GM23338 (cell line): Measurements from ENCODE around the gene ANO5. TPM values are rescaled to one million over a fixed set of nuclear protein-coding genes. Genes with fewer than 3 reads are reported as not detected.

Source experiments
- CREB1 ChIP-seq: fragments of 250-450 bp; sonication (Bioruptor Pico); IDR thresholded peaks from 2 replicates; pipeline ENCODE4 v1.5.0; 2020; ENCODE audit warnings: low read depth, mild to moderate bottlenecking, moderate library complexity
- CTCF ChIP-seq, 2 experiments: fragments of 200-600 bp in 1 of 2; sonication (generic) in 1 of 2; conservative IDR thresholded peaks; 2 replicates each; pipeline versions ENCODE4 v1.5.1 to v1.6.1; 2016 to 2017; ENCODE audit warnings: antibody characterized with exemption in 2 of 2, low read depth in 2 of 2, mild to moderate bottlenecking in 2 of 2, moderate library complexity in 1 of 2
- ETS1 ChIP-seq: IDR thresholded peaks from 2 replicates; pipeline ENCODE4 v1.6.1; 2016; ENCODE audit warnings: antibody characterized with exemption
- JUNB ChIP-seq: IDR thresholded peaks from one replicate; pipeline ENCODE4 v1.6.1; 2016; ENCODE audit warnings: antibody characterized with exemption; ENCODE audit not compliant: unreplicated experiment
- NANOG ChIP-seq: IDR thresholded peaks from 2 replicates; pipeline ENCODE4 v1.6.1; 2016; ENCODE audit warnings: antibody characterized with exemption, borderline replicate concordance
- POLR2AphosphoS5 ChIP-seq: IDR thresholded peaks from 2 replicates; pipeline ENCODE4 v1.6.1; 2016; ENCODE audit warnings: antibody characterized with exemption, low read depth
- REST ChIP-seq: IDR thresholded peaks from one replicate; pipeline ENCODE4 v1.6.1; 2018; ENCODE audit warnings: antibody characterized with exemption; ENCODE audit not compliant: unreplicated experiment
- STAT1 ChIP-seq: IDR thresholded peaks from one replicate; pipeline ENCODE4 v1.6.1; 2016; ENCODE audit warnings: antibody characterized with exemption; ENCODE audit not compliant: unreplicated experiment
- ZNF114 ChIP-seq: fragments of 250-450 bp; sonication (Bioruptor Pico); IDR thresholded peaks from 2 replicates; pipeline ENCODE4 v1.5.0; 2020; ENCODE audit warnings: mild to moderate bottlenecking, moderate library complexity
- ZNF331 ChIP-seq: fragments of 250-450 bp; sonication (Bioruptor Pico); IDR thresholded peaks from 2 replicates; pipeline ENCODE4 v1.5.0; 2020; ENCODE audit warnings: low read depth, mild to moderate bottlenecking, moderate library complexity
- polyA plus RNA-seq: library from polyadenylated mRNA; unstranded; fragments of >200 nt; fragmentation: Nextera tagmentation; extraction: Ambion mirVana; gene quantifications from 2 replicates; pipeline ENCODE4 v1.2.1, GENCODE V29; 2016
- total RNA-seq: library from RNA; depleted of rRNA; stranded (reverse); fragments of >200 nt; shearing (Covaris generic); gene quantifications from 2 replicates; pipeline ENCODE4 v1.2.3, GENCODE V29; 2014
- TF ChIP-seq, protein P1 (sequence below): fragments of 250-450 bp; sonication (Bioruptor Pico); IDR thresholded peaks from 2 replicates; pipeline ENCODE4 v1.5.0; 2020; ENCODE audit warnings: mild to moderate bottlenecking, moderate library complexity

Gene ANO5
- total and polyA plus RNA-seq, 2 experiments from 2014 or later: 1.8 to 8.3 TPM

DNA sequence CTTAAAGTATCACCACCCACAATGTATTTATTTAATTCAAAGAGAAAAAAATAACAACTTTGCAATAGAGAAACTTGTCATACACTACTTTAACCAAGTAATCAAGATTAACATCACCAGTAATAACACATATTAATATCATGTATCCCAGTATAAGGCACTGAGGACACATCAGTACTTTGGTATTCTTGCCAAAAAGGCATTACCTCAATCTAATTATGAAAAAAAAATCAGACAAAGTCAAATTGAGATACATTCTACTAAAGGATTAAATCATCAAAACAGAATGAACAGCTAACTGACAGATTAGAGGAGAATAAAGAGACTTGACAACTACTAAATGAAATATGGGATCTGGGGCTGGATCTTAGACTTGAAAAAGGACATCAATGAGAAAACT lies 109.5 kb downstream of the ANO5 start (continued):
- TF ChIP-seq, protein P1, sequence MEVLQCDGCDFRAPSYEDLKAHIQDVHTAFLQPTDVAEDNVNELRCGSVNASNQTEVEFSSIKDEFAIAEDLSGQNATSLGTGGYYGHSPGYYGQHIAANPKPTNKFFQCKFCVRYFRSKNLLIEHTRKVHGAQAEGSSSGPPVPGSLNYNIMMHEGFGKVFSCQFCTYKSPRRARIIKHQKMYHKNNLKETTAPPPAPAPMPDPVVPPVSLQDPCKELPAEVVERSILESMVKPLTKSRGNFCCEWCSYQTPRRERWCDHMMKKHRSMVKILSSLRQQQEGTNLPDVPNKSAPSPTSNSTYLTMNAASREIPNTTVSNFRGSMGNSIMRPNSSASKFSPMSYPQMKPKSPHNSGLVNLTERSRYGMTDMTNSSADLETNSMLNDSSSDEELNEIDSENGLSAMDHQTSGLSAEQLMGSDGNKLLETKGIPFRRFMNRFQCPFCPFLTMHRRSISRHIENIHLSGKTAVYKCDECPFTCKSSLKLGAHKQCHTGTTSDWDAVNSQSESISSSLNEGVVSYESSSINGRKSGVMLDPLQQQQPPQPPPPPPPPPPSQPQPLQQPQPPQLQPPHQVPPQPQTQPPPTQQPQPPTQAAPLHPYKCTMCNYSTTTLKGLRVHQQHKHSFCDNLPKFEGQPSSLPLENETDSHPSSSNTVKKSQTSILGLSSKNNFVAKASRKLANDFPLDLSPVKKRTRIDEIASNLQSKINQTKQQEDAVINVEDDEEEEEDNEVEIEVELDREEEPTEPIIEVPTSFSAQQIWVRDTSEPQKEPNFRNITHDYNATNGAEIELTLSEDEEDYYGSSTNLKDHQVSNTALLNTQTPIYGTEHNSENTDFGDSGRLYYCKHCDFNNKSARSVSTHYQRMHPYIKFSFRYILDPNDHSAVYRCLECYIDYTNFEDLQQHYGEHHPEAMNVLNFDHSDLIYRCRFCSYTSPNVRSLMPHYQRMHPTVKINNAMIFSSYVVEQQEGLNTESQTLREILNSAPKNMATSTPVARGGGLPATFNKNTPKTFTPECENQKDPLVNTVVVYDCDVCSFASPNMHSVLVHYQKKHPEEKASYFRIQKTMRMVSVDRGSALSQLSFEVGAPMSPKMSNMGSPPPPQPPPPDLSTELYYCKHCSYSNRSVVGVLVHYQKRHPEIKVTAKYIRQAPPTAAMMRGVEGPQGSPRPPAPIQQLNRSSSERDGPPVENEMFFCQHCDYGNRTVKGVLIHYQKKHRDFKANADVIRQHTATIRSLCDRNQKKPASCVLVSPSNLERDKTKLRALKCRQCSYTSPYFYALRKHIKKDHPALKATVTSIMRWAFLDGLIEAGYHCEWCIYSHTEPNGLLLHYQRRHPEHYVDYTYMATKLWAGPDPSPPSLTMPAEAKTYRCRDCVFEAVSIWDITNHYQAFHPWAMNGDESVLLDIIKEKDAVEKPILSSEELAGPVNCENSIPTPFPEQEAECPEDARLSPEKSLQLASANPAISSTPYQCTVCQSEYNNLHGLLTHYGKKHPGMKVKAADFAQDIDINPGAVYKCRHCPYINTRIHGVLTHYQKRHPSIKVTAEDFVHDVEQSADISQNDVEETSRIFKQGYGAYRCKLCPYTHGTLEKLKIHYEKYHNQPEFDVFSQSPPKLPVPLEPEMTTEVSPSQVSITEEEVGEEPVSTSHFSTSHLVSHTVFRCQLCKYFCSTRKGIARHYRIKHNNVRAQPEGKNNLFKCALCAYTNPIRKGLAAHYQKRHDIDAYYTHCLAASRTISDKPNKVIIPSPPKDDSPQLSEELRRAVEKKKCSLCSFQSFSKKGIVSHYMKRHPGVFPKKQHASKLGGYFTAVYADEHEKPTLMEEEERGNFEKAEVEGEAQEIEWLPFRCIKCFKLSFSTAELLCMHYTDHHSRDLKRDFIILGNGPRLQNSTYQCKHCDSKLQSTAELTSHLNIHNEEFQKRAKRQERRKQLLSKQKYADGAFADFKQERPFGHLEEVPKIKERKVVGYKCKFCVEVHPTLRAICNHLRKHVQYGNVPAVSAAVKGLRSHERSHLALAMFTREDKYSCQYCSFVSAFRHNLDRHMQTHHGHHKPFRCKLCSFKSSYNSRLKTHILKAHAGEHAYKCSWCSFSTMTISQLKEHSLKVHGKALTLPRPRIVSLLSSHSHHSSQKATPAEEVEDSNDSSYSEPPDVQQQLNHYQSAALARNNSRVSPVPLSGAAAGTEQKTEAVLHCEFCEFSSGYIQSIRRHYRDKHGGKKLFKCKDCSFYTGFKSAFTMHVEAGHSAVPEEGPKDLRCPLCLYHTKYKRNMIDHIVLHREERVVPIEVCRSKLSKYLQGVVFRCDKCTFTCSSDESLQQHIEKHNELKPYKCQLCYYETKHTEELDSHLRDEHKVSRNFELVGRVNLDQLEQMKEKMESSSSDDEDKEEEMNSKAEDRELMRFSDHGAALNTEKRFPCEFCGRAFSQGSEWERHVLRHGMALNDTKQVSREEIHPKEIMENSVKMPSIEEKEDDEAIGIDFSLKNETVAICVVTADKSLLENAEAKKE (CRISPR knock-in tag): no peak
- TF ChIP-seq CREB1 (CRISPR knock-in tag) (no peak), ZNF331 (CRISPR knock-in tag) (no peak), STAT1 (no peak), ZNF114 (CRISPR knock-in tag) (no peak), NANOG (no peak), JUNB (no peak), ETS1 (no peak), REST (no peak), CTCF (conservative IDR thresholded peaks at IDR 0.05; ENCODE audit: low read depth in 2 of 2) (no peak), POLR2AphosphoS5 (no peak)
